Stomach (tissue), 4 donors: ENCODE measurements around the gene CPB2.

Source experiments
- CTCF ChIP-seq, 7 experiments: fragments of 450-650 bp in 4 of 7; fragments of 200-600 bp in 3 of 7; sonication (generic) in 3 of 7; IDR thresholded peaks; one replicate each; pipeline ENCODE4 v1.5.1; 2016 to 2019; ENCODE audit warnings: antibody characterized with exemption in 7 of 7, control low read depth in 2 of 7, mild to moderate bottlenecking in 1 of 7
- POLR2A ChIP-seq, 4 donors: fragments of 450-650 bp; IDR thresholded peaks; one replicate each; pipeline ENCODE4 v1.6.1; 2016; ENCODE audit warnings: antibody characterized with exemption in 4 of 4, control low read depth in 2 of 4, mild to moderate bottlenecking in 1 of 4, moderate library complexity in 1 of 4

GRCh38 chr13:46113596-46113995, 8.8 kb upstream of the CPB2 start:
- TF ChIP-seq CTCF (IDR thresholded peaks at IDR 0.05) (no peak), POLR2A (IDR thresholded peaks at IDR 0.05) (no peak)
